ENCODE data around the gene BST1. TPM values are rescaled to one million over a fixed set of nuclear protein-coding genes. Genes with fewer than 3 reads are reported as not detected.
A peak's percentile ranks its signal among the peaks of the same experiment; 100 is the strongest.
"Not testable (repeated sequence)": the region's sequence is repeated elsewhere in the genome, so short reads cannot be mapped to it uniquely, and the experiment has no call there.

The BST1 gene
- total RNA-seq, 2 donors from 2014 or later: 0.99 to 1.6 TPM

GRCh38 chr4:15719506-15719905 lies 16.6 kb downstream of the BST1 start:
- H3K36me3 ChIP-seq (replicated peaks in 1 of 2; ENCODE audit: insufficient read depth in 1 of 2, low read depth in 2 of 2): no peaks in the 10 kb centered on the region
- no peaks in the 10 kb centered on the region for H3K4me1 ChIP-seq
- intact Hi-C loops (cut with DNase I): no loop called here
- no peaks in the 10 kb centered on the region for H3K9me3 ChIP-seq
- 69 to 70% methylated on average over 4 of the region's 4 CpGs for WGBS, 2 donors
- no peaks in the 10 kb centered on the region for H3K27me3 ChIP-seq
- no peak overlapping the region for H3K27ac ChIP-seq
- ATAC-seq: no peak
- no peak overlapping the region for H3K4me3 ChIP-seq
- DNase-seq: peak in 1 of 4 donors; percentile 34
- no peak for TF ChIP-seq CTCF (IDR thresholded peaks at IDR 0.05)
- TF ChIP-seq POLR2A (IDR thresholded peaks at IDR 0.05): no peak

GRCh38 chr4:15720851-15721250 lies 18.0 kb downstream of the BST1 start:
- DNase-seq (no peak), ATAC-seq (no peak)
- Histone ChIP-seq H3K9me3 (no peaks in the 10 kb centered on the region), H3K4me3 (no peak overlapping the region), H3K27ac (no peak overlapping the region), H3K27me3 (no peaks in the 10 kb centered on the region), H3K36me3 (replicated peaks in 1 of 2; ENCODE audit: insufficient read depth in 1 of 2, low read depth in 2 of 2) (no peaks in the 10 kb centered on the region), H3K4me1 (no peaks in the 10 kb centered on the region)
- TF ChIP-seq POLR2A (IDR thresholded peaks at IDR 0.05) (no peak), CTCF (IDR thresholded peaks at IDR 0.05) (no peak)
- WGBS, 2 donors: 56 to 93% methylated on average over 2 of the region's 2 CpGs
- intact Hi-C loops (cut with DNase I): no loop called here

- no peak for TF ChIP-seq POLR2A (IDR thresholded peaks at IDR 0.05)
- no peak for TF ChIP-seq CTCF (IDR thresholded peaks at IDR 0.05)
- Histone ChIP-seq H3K9me3 (no peaks in the 10 kb centered on the region), H3K4me1 (no peaks in the 10 kb centered on the region), H3K27ac (no peak overlapping the region), H3K27me3 (no peaks in the 10 kb centered on the region), H3K36me3 (replicated peaks in 1 of 2; ENCODE audit: insufficient read depth in 1 of 2, low read depth in 2 of 2) (no peaks in the 10 kb centered on the region), H3K4me3 (no peak overlapping the region)
- intact Hi-C loops (cut with DNase I): no loop called here
- no peak for DNase-seq
- 44 to 46% methylated on average over 4 of the region's 4 CpGs for WGBS, 2 donors
- no peak for ATAC-seq
Observed at GRCh38 chr4:15725608-15726007, 22.7 kb downstream of the BST1 start.

GRCh38 chr4:15729910-15730533 lies 27.2 kb downstream of the BST1 start:
- 10 to 16% methylated on average over 3 of the region's 3 CpGs for WGBS, 2 donors
- ATAC-seq: peak; percentile 48
- intact Hi-C loops (cut with DNase I): no loop called here

GRCh38 chr4:15733061-15733460 lies 30.2 kb downstream of the BST1 start:
- H3K4me1 ChIP-seq; H3K4me3 ChIP-seq; H3K9me3 ChIP-seq; H3K27ac ChIP-seq; ATAC-seq; H3K27me3 ChIP-seq; DNase-seq; intact Hi-C loops (cut with DNase I); H3K36me3 ChIP-seq (replicated peaks in 1 of 2; ENCODE audit: insufficient read depth in 1 of 2, low read depth in 2 of 2): not testable (repeated sequence)
- WGBS, 2 donors: 66 to 72% methylated on average over 5 of the region's 5 CpGs

More at GRCh38 chr4:15729910-15730533, 27.2 kb downstream of the BST1 start:
- Histone ChIP-seq H3K27ac (no peak overlapping the region), H3K4me1 (no peaks in the 10 kb centered on the region), H3K27me3 (no peaks in the 10 kb centered on the region), H3K36me3 (replicated peaks in 1 of 2; ENCODE audit: insufficient read depth in 1 of 2, low read depth in 2 of 2) (no peaks in the 10 kb centered on the region), H3K9me3 (no peaks in the 10 kb centered on the region), H3K4me3 (no peak overlapping the region)
- DNase-seq: peak in 3 of 4 donors; percentile 9 to 22 (median 10)
- TF ChIP-seq POLR2A (IDR thresholded peaks at IDR 0.05) (no peak), CTCF (IDR thresholded peaks at IDR 0.05) (peak; percentile 45 to 98 (median 71))

All from body of pancreas (tissue), 4 donors.